K562 (cell line): Measurements from ENCODE around the gene CALM3. TPM values are rescaled to one million over a fixed set of nuclear protein-coding genes. Genes with fewer than 3 reads are reported as not detected.
A peak's percentile ranks its signal among the peaks of the same experiment; 100 is the strongest.

Source experiments
- ELF4 ChIP-seq: fragments of 450-650 bp; formaldehyde crosslinking; IDR thresholded peaks from 2 replicates; pipeline ENCODE4 v1.4.0; 2022; ENCODE audit warnings: missing genetic modification characterization
- GABPB1 ChIP-seq: sonication (generic); formaldehyde crosslinking; IDR thresholded peaks from 2 replicates; pipeline ENCODE4 v1.8.0; 2022; ENCODE audit warnings: mild to moderate bottlenecking, missing genetic modification reagents
- JUN ChIP-seq, 2 experiments: sonication (generic) in 1 of 2; formaldehyde crosslinking in 1 of 2; IDR thresholded peaks; 2 replicates each; pipeline versions ENCODE4 v1.6.1 to v1.8.0; 2012 to 2022; ENCODE audit warnings: borderline replicate concordance in 2 of 2, mild to moderate bottlenecking in 2 of 2, improper control_type of control experiment in 1 of 2, low read depth in 1 of 2, low read length in 1 of 2, missing genetic modification reagents in 1 of 2
- PHB2 ChIP-seq: fragments of 450-650 bp; IDR thresholded peaks from 2 replicates; pipeline ENCODE4 v1.6.1; 2017; ENCODE audit warnings: low read depth
- RAD51 ChIP-seq: fragments of 450-650 bp; IDR thresholded peaks from 2 replicates; pipeline ENCODE4 v1.7.1; 2016; ENCODE audit warnings: low read depth, mild to moderate bottlenecking, borderline replicate concordance
- TBL1XR1 ChIP-seq, 2 experiments: IDR thresholded peaks; 2 replicates each; pipeline ENCODE4 v1.6.1; 2012; ENCODE audit warnings: improper control_type of control experiment in 2 of 2, low read length in 2 of 2, mild to moderate bottlenecking in 1 of 2
- ZNF121 ChIP-seq: sonication (generic); formaldehyde crosslinking; conservative IDR thresholded peaks from 2 replicates; pipeline ENCODE4 v1.8.0; 2022; ENCODE audit warnings: missing genetic modification reagents
- ZNF282 ChIP-seq: sonication (generic); formaldehyde crosslinking; IDR thresholded peaks from 2 replicates; pipeline ENCODE4 v1.8.1; 2023; ENCODE audit warnings: missing genetic modification reagents
- ZNF444 ChIP-seq: fragments of 250-450 bp; sonication (Bioruptor Pico); IDR thresholded peaks from 2 replicates; pipeline ENCODE4 v1.4.0; 2020; ENCODE audit warnings: mild to moderate bottlenecking, moderate library complexity
- ZNF717 ChIP-seq: fragments of 250-450 bp; sonication (Bioruptor Pico); IDR thresholded peaks from 2 replicates; pipeline ENCODE4 v1.5.0; 2021
- polyA plus RNA-seq, 8 experiments: library from polyadenylated mRNA; depleted of rRNA in 4 of 8; stranded (reverse) in 5 of 8; unstranded in 3 of 8; fragments of >200 nt; fragmentation: Nextera tagmentation in 2 of 8; fragmentation: Illumina TruSeq in 1 of 8; extraction: Ambion mirVana in 2 of 8; extraction: Trizol in 1 of 8; gene quantifications; 2 replicates each; pipeline versions ENCODE4 v1.2.1 to v1.2.3, GENCODE V29; 2011 to 2014; ENCODE audit warnings: inconsistent platforms in 1 of 8, missing spikeins in 1 of 8
- total RNA-seq, 7 experiments: library from RNA; depleted of rRNA in 6 of 7; stranded (reverse); fragments of >200 nt in 6 of 7; fragmentation: Illumina TruSeq in 2 of 7; extraction: Trizol in 2 of 7; gene quantifications; 2 replicates each; pipeline versions ENCODE4 v1.2.1 to v1.2.3, GENCODE V29; 2011 to 2021; ENCODE audit warnings: low replicate concordance in 1 of 7
- TF ChIP-seq, protein P1 (sequence below): sonication (generic); formaldehyde crosslinking; IDR thresholded peaks from 2 replicates; pipeline ENCODE4 v1.8.1; 2022; ENCODE audit warnings: missing genetic modification reagents
- TF ChIP-seq, protein P2 (sequence below): fragments of 450-650 bp; IDR thresholded peaks from 2 replicates; pipeline ENCODE4 v1.6.1; 2018; ENCODE audit not compliant: partially characterized antibody
- TF ChIP-seq, protein P3 (sequence below): sonication (generic); IDR thresholded peaks from 2 replicates; pipeline ENCODE4 v1.6.1; 2016
- TF ChIP-seq, protein P4 (sequence below), 2 experiments: fragments of 450-650 bp in 1 of 2; sonication (generic) in 1 of 2; formaldehyde crosslinking in 1 of 2; IDR thresholded peaks in 1 of 2; conservative IDR thresholded peaks in 1 of 2; 2 replicates each; pipeline versions ENCODE4 v1.6.1 to v1.8.1; 2016 to 2023; ENCODE audit warnings: mild to moderate bottlenecking in 2 of 2, moderate library complexity in 2 of 2, inconsistent platforms in 1 of 2, missing genetic modification reagents in 1 of 2
- TF ChIP-seq, protein P5 (sequence below): fragments of 450-650 bp; conservative IDR thresholded peaks from 2 replicates; pipeline ENCODE4 v1.6.1; 2016; ENCODE audit warnings: missing genetic modification characterization, low read depth, mild to moderate bottlenecking, missing compliant biosample characterization, moderate library complexity
- TF ChIP-seq, protein P6 (sequence below): fragments of 450-650 bp; IDR thresholded peaks from 2 replicates; pipeline ENCODE4 v1.7.1; 2018; ENCODE audit warnings: mild to moderate bottlenecking, low read depth; ENCODE audit not compliant: partially characterized antibody

The CALM3 gene
- total and polyA plus RNA-seq, 9 of the 15 experiments (the other 6 are each of a cell fraction or from before 2014, with no cell fraction given): 34.6 to 350 (median 156) TPM

DNA sequence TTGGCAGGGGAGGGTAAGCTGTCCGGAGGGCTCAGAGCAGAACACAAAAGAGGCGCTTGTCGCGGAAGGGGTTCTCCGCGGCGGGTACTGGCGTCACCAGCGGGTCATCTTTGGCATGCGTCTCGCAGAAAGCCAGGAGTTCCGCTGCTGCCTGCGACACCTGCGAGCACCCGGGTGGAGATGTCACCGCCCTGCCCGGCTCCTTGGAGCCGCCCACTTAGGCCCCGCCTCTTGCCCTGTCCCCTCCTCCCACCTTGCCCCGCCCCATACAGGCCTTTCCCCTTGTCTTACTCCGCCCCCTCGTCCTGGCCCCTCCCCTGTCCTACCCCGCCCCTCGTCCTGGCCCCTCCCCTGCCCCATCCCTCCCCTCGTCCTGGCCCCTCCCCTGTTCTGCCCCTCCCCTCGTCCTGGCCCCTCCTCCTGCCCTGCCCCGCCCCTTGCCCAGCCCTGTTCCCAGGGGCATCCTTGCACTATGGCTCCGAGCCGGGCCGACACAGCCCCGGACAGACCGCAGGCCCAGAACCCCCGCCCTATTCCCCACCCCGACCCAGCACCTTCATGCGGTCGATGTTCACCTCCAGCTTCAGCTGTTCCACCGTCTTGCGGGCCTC lies 33.0 kb downstream of the CALM3 start (continued):
- TF ChIP-seq, protein P1, sequence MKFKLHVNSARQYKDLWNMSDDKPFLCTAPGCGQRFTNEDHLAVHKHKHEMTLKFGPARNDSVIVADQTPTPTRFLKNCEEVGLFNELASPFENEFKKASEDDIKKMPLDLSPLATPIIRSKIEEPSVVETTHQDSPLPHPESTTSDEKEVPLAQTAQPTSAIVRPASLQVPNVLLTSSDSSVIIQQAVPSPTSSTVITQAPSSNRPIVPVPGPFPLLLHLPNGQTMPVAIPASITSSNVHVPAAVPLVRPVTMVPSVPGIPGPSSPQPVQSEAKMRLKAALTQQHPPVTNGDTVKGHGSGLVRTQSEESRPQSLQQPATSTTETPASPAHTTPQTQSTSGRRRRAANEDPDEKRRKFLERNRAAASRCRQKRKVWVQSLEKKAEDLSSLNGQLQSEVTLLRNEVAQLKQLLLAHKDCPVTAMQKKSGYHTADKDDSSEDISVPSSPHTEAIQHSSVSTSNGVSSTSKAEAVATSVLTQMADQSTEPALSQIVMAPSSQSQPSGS: no peak
- no peak for TF ChIP-seq PHB2
- TF ChIP-seq, protein P2, sequence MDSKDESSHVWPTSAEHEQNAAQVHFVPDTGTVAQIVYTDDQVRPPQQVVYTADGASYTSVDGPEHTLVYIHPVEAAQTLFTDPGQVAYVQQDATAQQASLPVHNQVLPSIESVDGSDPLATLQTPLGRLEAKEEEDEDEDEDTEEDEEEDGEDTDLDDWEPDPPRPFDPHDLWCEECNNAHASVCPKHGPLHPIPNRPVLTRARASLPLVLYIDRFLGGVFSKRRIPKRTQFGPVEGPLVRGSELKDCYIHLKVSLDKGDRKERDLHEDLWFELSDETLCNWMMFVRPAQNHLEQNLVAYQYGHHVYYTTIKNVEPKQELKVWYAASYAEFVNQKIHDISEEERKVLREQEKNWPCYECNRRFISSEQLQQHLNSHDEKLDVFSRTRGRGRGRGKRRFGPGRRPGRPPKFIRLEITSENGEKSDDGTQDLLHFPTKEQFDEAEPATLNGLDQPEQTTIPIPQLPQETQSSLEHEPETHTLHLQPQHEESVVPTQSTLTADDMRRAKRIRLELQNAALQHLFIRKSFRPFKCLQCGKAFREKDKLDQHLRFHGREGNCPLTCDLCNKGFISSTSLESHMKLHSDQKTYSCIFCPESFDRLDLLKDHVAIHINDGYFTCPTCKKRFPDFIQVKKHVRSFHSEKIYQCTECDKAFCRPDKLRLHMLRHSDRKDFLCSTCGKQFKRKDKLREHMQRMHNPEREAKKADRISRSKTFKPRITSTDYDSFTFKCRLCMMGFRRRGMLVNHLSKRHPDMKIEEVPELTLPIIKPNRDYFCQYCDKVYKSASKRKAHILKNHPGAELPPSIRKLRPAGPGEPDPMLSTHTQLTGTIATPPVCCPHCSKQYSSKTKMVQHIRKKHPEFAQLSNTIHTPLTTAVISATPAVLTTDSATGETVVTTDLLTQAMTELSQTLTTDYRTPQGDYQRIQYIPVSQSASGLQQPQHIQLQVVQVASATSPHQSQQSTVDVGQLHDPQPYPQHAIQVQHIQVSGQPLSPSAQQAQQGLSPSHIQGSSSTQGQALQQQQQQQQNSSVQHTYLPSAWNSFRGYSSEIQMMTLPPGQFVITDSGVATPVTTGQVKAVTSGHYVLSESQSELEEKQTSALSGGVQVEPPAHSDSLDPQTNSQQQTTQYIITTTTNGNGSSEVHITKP: peak; percentile 73
- no peak for TF ChIP-seq RAD51
- TF ChIP-seq ZNF121: no peak
- TF ChIP-seq, protein P3, sequence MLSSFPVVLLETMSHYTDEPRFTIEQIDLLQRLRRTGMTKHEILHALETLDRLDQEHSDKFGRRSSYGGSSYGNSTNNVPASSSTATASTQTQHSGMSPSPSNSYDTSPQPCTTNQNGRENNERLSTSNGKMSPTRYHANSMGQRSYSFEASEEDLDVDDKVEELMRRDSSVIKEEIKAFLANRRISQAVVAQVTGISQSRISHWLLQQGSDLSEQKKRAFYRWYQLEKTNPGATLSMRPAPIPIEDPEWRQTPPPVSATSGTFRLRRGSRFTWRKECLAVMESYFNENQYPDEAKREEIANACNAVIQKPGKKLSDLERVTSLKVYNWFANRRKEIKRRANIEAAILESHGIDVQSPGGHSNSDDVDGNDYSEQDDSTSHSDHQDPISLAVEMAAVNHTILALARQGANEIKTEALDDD: no peak
- no peak for TF ChIP-seq ZNF444 (CRISPR knock-in tag)
- no peak for TF ChIP-seq ELF4 (CRISPR knock-in tag)
- TF ChIP-seq TBL1XR1 (IDR thresholded peaks at IDR 0.05; ENCODE audit: low read length in 2 of 2): no peak
- TF ChIP-seq, protein P4, sequence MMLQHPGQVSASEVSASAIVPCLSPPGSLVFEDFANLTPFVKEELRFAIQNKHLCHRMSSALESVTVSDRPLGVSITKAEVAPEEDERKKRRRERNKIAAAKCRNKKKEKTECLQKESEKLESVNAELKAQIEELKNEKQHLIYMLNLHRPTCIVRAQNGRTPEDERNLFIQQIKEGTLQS (IDR thresholded peaks at IDR 0.05): no peak
- TF ChIP-seq, protein P4 (CRISPR knock-in tag; conservative IDR thresholded peaks at IDR 0.05): no peak
- no peak for TF ChIP-seq ZNF717 (CRISPR knock-in tag)
- no peak for TF ChIP-seq ZNF282 (CRISPR knock-in tag)
- TF ChIP-seq JUN (IDR thresholded peaks at IDR 0.05; ENCODE audit: borderline replicate concordance, low read depth, low read length): no peak
- TF ChIP-seq JUN (CRISPR knock-in tag; IDR thresholded peaks at IDR 0.05; ENCODE audit: borderline replicate concordance): no peak
- no peak for TF ChIP-seq GABPB1 (CRISPR knock-in tag)
- TF ChIP-seq, protein P5, sequence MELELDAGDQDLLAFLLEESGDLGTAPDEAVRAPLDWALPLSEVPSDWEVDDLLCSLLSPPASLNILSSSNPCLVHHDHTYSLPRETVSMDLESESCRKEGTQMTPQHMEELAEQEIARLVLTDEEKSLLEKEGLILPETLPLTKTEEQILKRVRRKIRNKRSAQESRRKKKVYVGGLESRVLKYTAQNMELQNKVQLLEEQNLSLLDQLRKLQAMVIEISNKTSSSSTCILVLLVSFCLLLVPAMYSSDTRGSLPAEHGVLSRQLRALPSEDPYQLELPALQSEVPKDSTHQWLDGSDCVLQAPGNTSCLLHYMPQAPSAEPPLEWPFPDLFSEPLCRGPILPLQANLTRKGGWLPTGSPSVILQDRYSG (tag): no peak
- TF ChIP-seq, protein P6, sequence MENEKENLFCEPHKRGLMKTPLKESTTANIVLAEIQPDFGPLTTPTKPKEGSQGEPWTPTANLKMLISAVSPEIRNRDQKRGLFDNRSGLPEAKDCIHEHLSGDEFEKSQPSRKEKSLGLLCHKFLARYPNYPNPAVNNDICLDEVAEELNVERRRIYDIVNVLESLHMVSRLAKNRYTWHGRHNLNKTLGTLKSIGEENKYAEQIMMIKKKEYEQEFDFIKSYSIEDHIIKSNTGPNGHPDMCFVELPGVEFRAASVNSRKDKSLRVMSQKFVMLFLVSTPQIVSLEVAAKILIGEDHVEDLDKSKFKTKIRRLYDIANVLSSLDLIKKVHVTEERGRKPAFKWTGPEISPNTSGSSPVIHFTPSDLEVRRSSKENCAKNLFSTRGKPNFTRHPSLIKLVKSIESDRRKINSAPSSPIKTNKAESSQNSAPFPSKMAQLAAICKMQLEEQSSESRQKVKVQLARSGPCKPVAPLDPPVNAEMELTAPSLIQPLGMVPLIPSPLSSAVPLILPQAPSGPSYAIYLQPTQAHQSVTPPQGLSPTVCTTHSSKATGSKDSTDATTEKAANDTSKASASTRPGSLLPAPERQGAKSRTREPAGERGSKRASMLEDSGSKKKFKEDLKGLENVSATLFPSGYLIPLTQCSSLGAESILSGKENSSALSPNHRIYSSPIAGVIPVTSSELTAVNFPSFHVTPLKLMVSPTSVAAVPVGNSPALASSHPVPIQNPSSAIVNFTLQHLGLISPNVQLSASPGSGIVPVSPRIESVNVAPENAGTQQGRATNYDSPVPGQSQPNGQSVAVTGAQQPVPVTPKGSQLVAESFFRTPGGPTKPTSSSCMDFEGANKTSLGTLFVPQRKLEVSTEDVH: no peak
